ENCODE data around the gene CDH6. TPM values are rescaled to one million over a fixed set of nuclear protein-coding genes. Genes with fewer than 3 reads are reported as not detected.

CDH6 gene
- total and polyA plus RNA-seq, 2 donors = 0.66 to 0.87 TPM

DNA sequence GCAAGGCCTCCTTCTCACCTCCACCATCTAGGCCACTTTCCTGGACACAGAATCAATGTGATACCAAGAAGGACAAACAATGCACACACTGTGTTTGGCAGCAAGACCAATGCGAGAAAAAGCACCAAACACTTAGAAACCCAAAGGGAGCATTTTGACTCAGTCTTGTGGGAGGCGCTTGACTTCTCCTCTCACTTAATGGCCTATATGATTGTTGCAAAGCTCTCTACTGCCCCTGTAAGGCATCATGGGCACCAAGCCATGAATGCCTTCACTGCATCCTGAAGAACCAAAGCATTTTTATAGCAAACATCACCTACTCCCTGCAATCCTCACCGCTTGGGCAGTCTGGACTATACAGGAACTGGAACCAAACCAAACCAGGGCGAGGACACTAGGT is 57.5 kb downstream of the CDH6 start:
- DNase-seq (ENCODE audit: low read depth in 6 of 9, low spot score in 9 of 9) = no peak
- no peaks in the 10 kb centered on the region for H3K27me3 ChIP-seq (ENCODE audit: control insufficient read depth in 2 of 2, insufficient read depth in 1 of 2, low read length in 1 of 2)
- no peak overlapping the region for H3K27ac ChIP-seq (ENCODE audit: low read depth in 1 of 2, low read length in 1 of 2)
- H3K9me3 ChIP-seq (ENCODE audit: control insufficient read depth in 2 of 2, insufficient read depth in 1 of 2, low read length in 1 of 2) = no peaks in the 10 kb centered on the region
- WGBS = 95% methylated on average over 4 of the region's 4 CpGs
- no peak overlapping the region for H3K4me3 ChIP-seq (ENCODE audit: low read length in 2 of 2)
- H3K4me1 ChIP-seq (ENCODE audit: control insufficient read depth in 2 of 2, insufficient read depth in 2 of 2, low read length in 2 of 2) = no peaks in the 10 kb centered on the region
- H3K36me3 ChIP-seq (ENCODE audit: control insufficient read depth in 2 of 2, insufficient read depth in 2 of 2, low read length in 1 of 2) = no peaks in the 10 kb centered on the region

DNA sequence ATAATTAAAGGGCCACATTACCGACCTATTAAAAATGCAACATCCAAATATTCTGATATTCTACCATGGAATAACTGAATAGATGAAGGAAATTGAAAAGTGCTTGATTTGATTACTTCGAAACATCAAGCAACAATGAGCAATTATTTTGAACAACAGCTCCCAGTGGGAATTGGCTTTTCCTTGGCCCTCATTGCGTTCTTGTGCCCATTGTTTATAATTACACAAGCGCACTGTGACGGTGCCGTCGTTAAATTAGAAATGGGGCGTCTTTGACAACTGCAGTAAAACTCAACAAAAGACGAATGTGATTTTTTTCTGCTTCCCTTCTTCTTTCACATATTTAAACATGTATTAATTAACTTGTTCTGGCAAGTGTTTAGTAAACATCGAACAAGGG is 61.6 kb downstream of the CDH6 start:
- H3K9me3 ChIP-seq (ENCODE audit: control insufficient read depth in 2 of 2, insufficient read depth in 1 of 2, low read length in 1 of 2) = no peaks in the 10 kb centered on the region
- H3K36me3 ChIP-seq (ENCODE audit: control insufficient read depth in 2 of 2, insufficient read depth in 2 of 2, low read length in 1 of 2) = no peaks in the 10 kb centered on the region
- DNase-seq (ENCODE audit: low read depth in 6 of 9, low spot score in 9 of 9) = no peak
- WGBS = 97% methylated on average over 10 of the region's 10 CpGs
- H3K4me1 ChIP-seq (ENCODE audit: control insufficient read depth in 2 of 2, insufficient read depth in 2 of 2, low read length in 2 of 2) = no peaks in the 10 kb centered on the region
- no peaks in the 10 kb centered on the region for H3K27me3 ChIP-seq (ENCODE audit: control insufficient read depth in 2 of 2, insufficient read depth in 1 of 2, low read length in 1 of 2)
- H3K27ac ChIP-seq (ENCODE audit: low read depth in 1 of 2, low read length in 1 of 2) = no peak overlapping the region
- H3K4me3 ChIP-seq (ENCODE audit: low read length in 2 of 2) = no peak overlapping the region

DNA sequence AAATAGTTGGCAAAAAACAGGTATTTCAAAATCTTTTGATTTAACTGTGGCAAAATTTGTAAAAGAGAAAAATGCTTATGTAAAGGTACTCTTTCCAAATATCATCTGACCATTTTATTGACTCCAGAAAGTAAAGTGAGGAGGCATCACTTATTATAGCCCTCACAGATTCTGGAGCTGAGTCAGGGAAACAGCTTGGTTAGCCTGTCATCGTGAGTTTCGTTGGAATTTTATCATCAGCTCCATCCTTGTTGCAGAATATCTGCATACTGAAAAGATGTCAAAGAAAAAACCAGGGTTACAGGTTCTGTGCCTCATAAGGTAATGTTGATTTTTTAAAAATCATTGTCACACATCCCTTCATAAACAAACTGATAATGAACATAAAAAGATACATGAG is 74.8 kb downstream of the CDH6 start:
- 84% methylated on average over 2 of the region's 2 CpGs for WGBS

DNA sequence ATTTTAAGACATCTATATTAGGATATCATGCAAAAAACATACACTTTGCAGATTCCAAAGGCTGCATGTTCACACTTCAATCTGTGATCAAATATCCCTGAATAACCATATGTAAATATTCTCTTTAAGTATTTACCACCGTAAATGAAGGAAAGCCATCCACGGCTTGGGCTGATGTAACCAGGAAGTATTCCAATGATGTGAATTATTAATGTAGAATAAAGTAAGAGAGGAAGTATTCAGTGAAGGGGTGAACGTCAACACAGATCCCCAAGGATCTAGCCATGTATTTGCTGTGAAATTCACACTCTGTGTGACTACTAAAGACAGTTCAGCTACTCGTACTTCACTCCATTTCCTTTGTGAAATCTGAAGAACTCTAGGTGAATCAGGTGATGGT is 75.2 kb downstream of the CDH6 start:
- no peak overlapping the region for H3K4me3 ChIP-seq (ENCODE audit: low read length in 2 of 2)
- no peaks in the 10 kb centered on the region for H3K27me3 ChIP-seq (ENCODE audit: control insufficient read depth in 2 of 2, insufficient read depth in 1 of 2, low read length in 1 of 2)
- no peak overlapping the region for H3K27ac ChIP-seq (ENCODE audit: low read depth in 1 of 2, low read length in 1 of 2)
- no peak for DNase-seq (ENCODE audit: low read depth in 6 of 9, low spot score in 9 of 9)
- no peaks in the 10 kb centered on the region for H3K4me1 ChIP-seq (ENCODE audit: control insufficient read depth in 2 of 2, insufficient read depth in 2 of 2, low read length in 2 of 2)
- H3K9me3 ChIP-seq (ENCODE audit: control insufficient read depth in 2 of 2, insufficient read depth in 1 of 2, low read length in 1 of 2) = no peaks in the 10 kb centered on the region
- no peaks in the 10 kb centered on the region for H3K36me3 ChIP-seq (ENCODE audit: control insufficient read depth in 2 of 2, insufficient read depth in 2 of 2, low read length in 1 of 2)
- 60% methylated on average over 4 of the region's 4 CpGs for WGBS

More for the DNA sequence above, 74.8 kb downstream of the CDH6 start:
- H3K27me3 ChIP-seq (ENCODE audit: control insufficient read depth in 2 of 2, insufficient read depth in 1 of 2, low read length in 1 of 2) = no peaks in the 10 kb centered on the region
- H3K27ac ChIP-seq (ENCODE audit: low read depth in 1 of 2, low read length in 1 of 2) = no peak overlapping the region
- H3K9me3 ChIP-seq (ENCODE audit: control insufficient read depth in 2 of 2, insufficient read depth in 1 of 2, low read length in 1 of 2) = no peaks in the 10 kb centered on the region
- no peak for DNase-seq (ENCODE audit: low read depth in 6 of 9, low spot score in 9 of 9)
- no peaks in the 10 kb centered on the region for H3K4me1 ChIP-seq (ENCODE audit: control insufficient read depth in 2 of 2, insufficient read depth in 2 of 2, low read length in 2 of 2)
- H3K4me3 ChIP-seq (ENCODE audit: low read length in 2 of 2) = no peak overlapping the region
- H3K36me3 ChIP-seq (ENCODE audit: control insufficient read depth in 2 of 2, insufficient read depth in 2 of 2, low read length in 1 of 2) = no peaks in the 10 kb centered on the region

DNA sequence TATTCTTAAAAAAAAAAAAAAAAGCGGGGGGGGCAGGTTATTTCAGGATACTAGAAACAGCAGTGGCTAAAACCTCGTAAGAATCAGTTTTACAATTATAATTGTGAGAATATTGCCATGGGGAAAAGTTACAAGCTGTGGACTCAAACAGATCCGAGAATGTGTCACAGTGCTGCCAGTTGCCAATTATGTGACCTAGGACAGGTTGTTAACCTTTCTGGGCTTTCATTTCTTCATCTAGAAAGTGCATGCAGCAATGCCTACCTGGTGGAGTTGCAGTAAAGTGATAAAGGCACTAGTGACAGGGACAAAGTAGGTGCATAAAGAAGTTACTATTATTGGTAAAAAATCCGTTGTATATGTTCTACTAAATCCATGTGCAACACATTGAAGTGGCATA is 75.8 kb downstream of the CDH6 start:
- H3K9me3 ChIP-seq (ENCODE audit: control insufficient read depth in 2 of 2, insufficient read depth in 1 of 2, low read length in 1 of 2) = no peaks in the 10 kb centered on the region
- DNase-seq (ENCODE audit: low read depth in 6 of 9, low spot score in 9 of 9) = no peak
- no peak overlapping the region for H3K27ac ChIP-seq (ENCODE audit: low read depth in 1 of 2, low read length in 1 of 2)
- H3K4me1 ChIP-seq (ENCODE audit: control insufficient read depth in 2 of 2, insufficient read depth in 2 of 2, low read length in 2 of 2) = no peaks in the 10 kb centered on the region
- H3K36me3 ChIP-seq (ENCODE audit: control insufficient read depth in 2 of 2, insufficient read depth in 2 of 2, low read length in 1 of 2) = no peaks in the 10 kb centered on the region
- 66% methylated on average over 4 of the region's 4 CpGs for WGBS
- H3K4me3 ChIP-seq (ENCODE audit: low read length in 2 of 2) = no peak overlapping the region
- no peaks in the 10 kb centered on the region for H3K27me3 ChIP-seq (ENCODE audit: control insufficient read depth in 2 of 2, insufficient read depth in 1 of 2, low read length in 1 of 2)

DNA sequence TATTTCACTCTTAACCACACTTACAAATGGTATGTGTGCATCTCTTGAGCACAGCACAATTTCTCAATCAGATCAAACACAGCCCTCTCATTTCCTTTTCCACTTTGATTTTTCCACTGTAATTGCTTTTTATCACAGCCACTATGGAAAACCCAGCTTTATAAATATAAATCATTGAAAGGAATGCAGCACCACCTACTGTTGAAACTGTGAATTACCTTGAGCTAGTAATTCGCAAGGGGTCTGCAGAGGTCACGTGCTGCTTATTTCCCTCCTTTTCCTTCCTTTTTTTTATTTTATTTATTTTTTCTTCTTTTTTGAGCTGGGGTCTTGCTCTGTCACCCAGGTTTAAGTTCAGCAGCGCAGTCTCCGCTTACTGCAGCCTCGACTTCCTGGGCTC is 76.9 kb downstream of the CDH6 start:
- Histone ChIP-seq H3K4me3 (ENCODE audit: low read length in 2 of 2) (no peak overlapping the region), H3K36me3 (ENCODE audit: control insufficient read depth in 2 of 2, insufficient read depth in 2 of 2, low read length in 1 of 2) (no peaks in the 10 kb centered on the region), H3K9me3 (ENCODE audit: control insufficient read depth in 2 of 2, insufficient read depth in 1 of 2, low read length in 1 of 2) (no peaks in the 10 kb centered on the region), H3K27me3 (ENCODE audit: control insufficient read depth in 2 of 2, insufficient read depth in 1 of 2, low read length in 1 of 2) (no peaks in the 10 kb centered on the region), H3K27ac (ENCODE audit: low read depth in 1 of 2, low read length in 1 of 2) (no peak overlapping the region), H3K4me1 (ENCODE audit: control insufficient read depth in 2 of 2, insufficient read depth in 2 of 2, low read length in 2 of 2) (no peaks in the 10 kb centered on the region)
- 67% methylated on average over 5 of the region's 5 CpGs for WGBS
- peak in 1 of 9 donors; percentile 5 for DNase-seq (ENCODE audit: low read depth in 6 of 9, low spot score in 9 of 9)

DNA sequence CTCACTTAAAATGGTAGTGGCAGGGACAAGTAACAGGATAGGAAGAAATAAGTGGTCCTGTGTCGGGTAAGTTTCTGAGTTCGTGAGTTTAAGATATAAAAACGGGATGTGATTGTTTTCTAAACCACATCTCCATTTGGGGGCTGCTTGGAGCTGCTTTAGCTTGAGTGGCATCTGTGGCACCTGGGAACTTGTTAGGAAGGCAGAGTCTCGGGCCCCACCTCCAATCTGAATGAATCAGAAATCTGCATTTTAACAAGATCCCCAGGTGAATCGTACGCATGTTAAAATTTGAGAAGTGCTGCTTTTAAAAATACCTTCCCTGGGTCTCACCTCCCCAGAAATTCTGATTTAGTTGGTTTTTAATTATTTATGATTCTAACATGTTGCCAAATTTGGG is 78.1 kb downstream of the CDH6 start:
- no peak for DNase-seq (ENCODE audit: low read depth in 6 of 9, low spot score in 9 of 9)
- H3K9me3 ChIP-seq (ENCODE audit: control insufficient read depth in 2 of 2, insufficient read depth in 1 of 2, low read length in 1 of 2) = no peaks in the 10 kb centered on the region
- no peaks in the 10 kb centered on the region for H3K36me3 ChIP-seq (ENCODE audit: control insufficient read depth in 2 of 2, insufficient read depth in 2 of 2, low read length in 1 of 2)
- no peak overlapping the region for H3K4me3 ChIP-seq (ENCODE audit: low read length in 2 of 2)
- no peaks in the 10 kb centered on the region for H3K27me3 ChIP-seq (ENCODE audit: control insufficient read depth in 2 of 2, insufficient read depth in 1 of 2, low read length in 1 of 2)
- WGBS = 80% methylated on average over 6 of the region's 6 CpGs
- no peaks in the 10 kb centered on the region for H3K4me1 ChIP-seq (ENCODE audit: control insufficient read depth in 2 of 2, insufficient read depth in 2 of 2, low read length in 2 of 2)
- H3K27ac ChIP-seq (ENCODE audit: low read depth in 1 of 2, low read length in 1 of 2) = no peak overlapping the region

DNA sequence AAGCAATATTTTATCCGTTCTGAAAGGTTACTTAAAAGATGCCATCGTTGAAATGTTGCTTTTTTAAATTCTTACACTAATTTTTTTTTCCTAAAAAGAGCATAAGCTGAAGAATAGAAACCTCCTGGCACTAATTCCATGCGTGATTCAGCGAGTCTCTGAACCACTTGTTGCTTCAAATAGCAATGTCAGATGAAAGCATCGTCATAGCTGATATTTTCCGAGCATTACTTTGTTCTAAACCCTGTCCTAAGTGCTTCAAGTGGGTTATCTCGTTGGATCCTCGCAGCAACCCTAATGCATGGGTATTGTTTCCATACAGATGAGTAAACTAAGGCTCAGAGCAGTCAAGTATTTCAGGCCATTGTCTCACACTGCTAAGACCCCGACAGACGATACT is 79.7 kb downstream of the CDH6 start:
- 93% methylated on average over 10 of the region's 10 CpGs for WGBS
- Histone ChIP-seq H3K27me3 (ENCODE audit: control insufficient read depth in 2 of 2, insufficient read depth in 1 of 2, low read length in 1 of 2) (no peaks in the 10 kb centered on the region), H3K36me3 (ENCODE audit: control insufficient read depth in 2 of 2, insufficient read depth in 2 of 2, low read length in 1 of 2) (no peaks in the 10 kb centered on the region), H3K4me1 (ENCODE audit: control insufficient read depth in 2 of 2, insufficient read depth in 2 of 2, low read length in 2 of 2) (no peaks in the 10 kb centered on the region), H3K4me3 (ENCODE audit: low read length in 2 of 2) (no peak overlapping the region), H3K27ac (ENCODE audit: low read depth in 1 of 2, low read length in 1 of 2) (no peak overlapping the region), H3K9me3 (ENCODE audit: control insufficient read depth in 2 of 2, insufficient read depth in 1 of 2, low read length in 1 of 2) (no peaks in the 10 kb centered on the region)
- DNase-seq (ENCODE audit: low read depth in 6 of 9, low spot score in 9 of 9) = no peak

DNA sequence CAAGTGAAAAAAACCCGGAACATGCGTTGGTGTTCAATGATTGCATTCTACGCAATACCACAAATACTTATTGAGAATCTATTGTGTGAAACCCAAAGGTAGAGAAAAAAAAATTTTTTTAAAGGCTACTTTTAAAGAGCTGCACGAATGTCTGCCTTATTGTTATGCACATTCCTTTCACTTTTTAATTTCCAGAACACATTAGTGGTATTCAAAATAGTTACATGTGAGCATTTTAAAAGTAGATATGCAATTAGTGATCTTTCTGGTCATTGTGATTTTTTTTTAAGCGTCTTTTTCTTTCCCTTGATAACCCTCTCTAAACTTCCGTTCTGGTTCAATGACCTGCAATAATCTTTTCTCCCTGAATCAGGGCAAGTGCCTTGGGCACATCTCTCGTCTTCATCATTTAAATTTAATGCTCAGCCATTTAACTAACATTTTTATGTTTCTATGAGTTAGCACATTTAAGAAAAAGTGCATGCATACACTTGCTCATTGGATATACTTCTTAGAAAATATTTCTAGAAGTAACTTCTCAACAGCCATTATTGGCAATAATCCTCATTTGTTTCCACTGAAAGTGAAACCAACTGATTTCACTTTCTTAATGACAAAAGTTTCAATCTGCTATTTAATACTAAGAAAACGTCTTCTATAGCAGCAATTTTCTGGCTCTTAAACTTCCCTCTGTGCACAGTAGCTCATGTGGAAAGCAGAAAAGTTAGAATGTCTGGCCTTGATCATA is 80.3 kb downstream of the CDH6 start:
- no peak overlapping the region for H3K27ac ChIP-seq (ENCODE audit: low read depth in 1 of 2, low read length in 1 of 2)
- H3K36me3 ChIP-seq (ENCODE audit: control insufficient read depth in 2 of 2, insufficient read depth in 2 of 2, low read length in 1 of 2) = no peaks in the 10 kb centered on the region
- no peaks in the 10 kb centered on the region for H3K27me3 ChIP-seq (ENCODE audit: control insufficient read depth in 2 of 2, insufficient read depth in 1 of 2, low read length in 1 of 2)
- H3K4me1 ChIP-seq (ENCODE audit: control insufficient read depth in 2 of 2, insufficient read depth in 2 of 2, low read length in 2 of 2) = no peaks in the 10 kb centered on the region
- no peak overlapping the region for H3K4me3 ChIP-seq (ENCODE audit: low read length in 2 of 2)
- 81% methylated on average over 8 of the region's 8 CpGs for WGBS
- DNase-seq (ENCODE audit: low read depth in 6 of 9, low spot score in 9 of 9) = peak in 1 of 9 donors; percentile 3
- H3K9me3 ChIP-seq (ENCODE audit: control insufficient read depth in 2 of 2, insufficient read depth in 1 of 2, low read length in 1 of 2) = no peaks in the 10 kb centered on the region

Data from thymus (tissue), 11 donors.